ENCODE measurements around the gene SHC1. TPM values are rescaled to one million over a fixed set of nuclear protein-coding genes. Genes with fewer than 3 reads are reported as not detected.

The SHC1 gene
- total RNA-seq, 4 donors from 2014 or later: 108 to 168 (median 123) TPM

- H3K27ac ChIP-seq: peak overlapping the region; percentile 86 to 99 (median 95)
- peak; percentile 63 to 67 for DNase-seq
- no peaks in the 10 kb centered on the region for H3K36me3 ChIP-seq
- H3K9me3 ChIP-seq: no peaks in the 10 kb centered on the region
- 5 to 6% methylated on average over 30 to 50 of the region's 50 CpGs for whole genome bisulfite sequencing, 2 donors
- no peak for TF ChIP-seq POLR2A (IDR thresholded peaks at IDR 0.05)
- TF ChIP-seq, protein P1, sequence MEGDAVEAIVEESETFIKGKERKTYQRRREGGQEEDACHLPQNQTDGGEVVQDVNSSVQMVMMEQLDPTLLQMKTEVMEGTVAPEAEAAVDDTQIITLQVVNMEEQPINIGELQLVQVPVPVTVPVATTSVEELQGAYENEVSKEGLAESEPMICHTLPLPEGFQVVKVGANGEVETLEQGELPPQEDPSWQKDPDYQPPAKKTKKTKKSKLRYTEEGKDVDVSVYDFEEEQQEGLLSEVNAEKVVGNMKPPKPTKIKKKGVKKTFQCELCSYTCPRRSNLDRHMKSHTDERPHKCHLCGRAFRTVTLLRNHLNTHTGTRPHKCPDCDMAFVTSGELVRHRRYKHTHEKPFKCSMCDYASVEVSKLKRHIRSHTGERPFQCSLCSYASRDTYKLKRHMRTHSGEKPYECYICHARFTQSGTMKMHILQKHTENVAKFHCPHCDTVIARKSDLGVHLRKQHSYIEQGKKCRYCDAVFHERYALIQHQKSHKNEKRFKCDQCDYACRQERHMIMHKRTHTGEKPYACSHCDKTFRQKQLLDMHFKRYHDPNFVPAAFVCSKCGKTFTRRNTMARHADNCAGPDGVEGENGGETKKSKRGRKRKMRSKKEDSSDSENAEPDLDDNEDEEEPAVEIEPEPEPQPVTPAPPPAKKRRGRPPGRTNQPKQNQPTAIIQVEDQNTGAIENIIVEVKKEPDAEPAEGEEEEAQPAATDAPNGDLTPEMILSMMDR (IDR thresholded peaks at IDR 0.05): no peak
- intact Hi-C loops (cut with DNase I): loop anchor here (5.0 kb wide), 1 partner anchor 37 kb away; the partner anchor contains the start of gene PYGO2
- peak overlapping the region in 1 of 3 donors; percentile 86 for H3K4me3 ChIP-seq (replicated peaks in 1 of 3)
- H3K27me3 ChIP-seq: no peaks in the 10 kb centered on the region
- H3K4me1 ChIP-seq: peaks cover 22 to 26% of the 10 kb centered on the region in 2 donors
Measured at GRCh38 chr1:154999571-155000410, 29.2 kb upstream of the SHC1 start.

GRCh38 chr1:154998818-154999570 is 28.4 kb upstream of the SHC1 start:
- Histone ChIP-seq H3K36me3 (no peaks in the 10 kb centered on the region), H3K27me3 (no peaks in the 10 kb centered on the region), H3K9me3 (no peaks in the 10 kb centered on the region), H3K4me3 (replicated peaks in 1 of 3) (peak overlapping the region in 1 of 3 donors; percentile 86), H3K4me1 (peaks cover 16 to 18% of the 10 kb centered on the region in 2 donors), H3K27ac (peak overlapping the region in 2 of 3 donors; percentile 95 to 99)
- intact Hi-C loops (cut with DNase I): loop anchor here (5.0 kb wide), 1 partner anchor 37 kb away; the partner anchor contains the start of gene PYGO2
- DNase-seq: peak in 1 of 2 donors; percentile 51
- WGBS, 2 donors: 21 to 22% methylated on average over 30 to 31 of the region's 40 CpGs
- no peak for TF ChIP-seq POLR2A (IDR thresholded peaks at IDR 0.05)
- TF ChIP-seq, protein P1 (IDR thresholded peaks at IDR 0.05): peak; percentile 33 to 70 (median 63)

DNA sequence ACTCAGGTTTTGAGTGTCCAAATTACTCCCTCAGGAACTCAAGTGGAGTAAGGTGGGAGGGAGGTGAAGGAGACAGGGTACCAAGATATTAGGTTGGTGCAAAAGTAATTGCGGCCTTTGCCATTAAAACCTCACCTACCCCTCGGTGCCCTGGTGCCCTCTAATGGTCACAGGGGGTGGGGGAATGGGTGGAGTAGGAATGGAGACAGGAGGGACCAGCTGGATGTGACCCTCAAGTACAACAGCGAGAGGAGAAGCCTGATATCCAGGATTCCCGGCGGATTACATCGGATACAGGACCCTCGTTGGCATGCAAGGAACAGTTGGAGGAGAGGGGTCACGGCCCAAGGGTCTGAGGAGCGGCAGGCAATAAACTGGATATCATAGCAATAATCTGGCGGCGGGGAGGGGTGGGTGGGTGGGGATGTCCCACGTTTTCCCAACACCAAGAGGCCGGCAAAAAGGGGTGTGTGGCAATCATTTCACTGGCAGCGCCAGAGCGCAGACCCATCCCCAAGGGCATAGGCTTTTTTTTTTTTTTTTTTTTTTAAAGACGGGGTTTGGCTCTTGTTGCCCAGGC is 27.7 kb upstream of the SHC1 start:
- DNase-seq: no peak
- intact Hi-C loops (cut with DNase I): loop anchor here (5.0 kb wide), 1 partner anchor 36 kb away; the partner anchor contains the start of gene PYGO2
- Histone ChIP-seq H3K4me3 (replicated peaks in 1 of 3) (no peak overlapping the region), H3K9me3 (no peaks in the 10 kb centered on the region), H3K27me3 (no peaks in the 10 kb centered on the region), H3K4me1 (peaks cover 15 to 16% of the 10 kb centered on the region in 2 donors), H3K27ac (no peak overlapping the region), H3K36me3 (no peaks in the 10 kb centered on the region)
- WGBS, 2 donors: 76 to 78% methylated on average over 16 of the region's 16 CpGs
- TF ChIP-seq POLR2A (IDR thresholded peaks at IDR 0.05): no peak
- TF ChIP-seq, protein P1 (IDR thresholded peaks at IDR 0.05): no peak

DNA sequence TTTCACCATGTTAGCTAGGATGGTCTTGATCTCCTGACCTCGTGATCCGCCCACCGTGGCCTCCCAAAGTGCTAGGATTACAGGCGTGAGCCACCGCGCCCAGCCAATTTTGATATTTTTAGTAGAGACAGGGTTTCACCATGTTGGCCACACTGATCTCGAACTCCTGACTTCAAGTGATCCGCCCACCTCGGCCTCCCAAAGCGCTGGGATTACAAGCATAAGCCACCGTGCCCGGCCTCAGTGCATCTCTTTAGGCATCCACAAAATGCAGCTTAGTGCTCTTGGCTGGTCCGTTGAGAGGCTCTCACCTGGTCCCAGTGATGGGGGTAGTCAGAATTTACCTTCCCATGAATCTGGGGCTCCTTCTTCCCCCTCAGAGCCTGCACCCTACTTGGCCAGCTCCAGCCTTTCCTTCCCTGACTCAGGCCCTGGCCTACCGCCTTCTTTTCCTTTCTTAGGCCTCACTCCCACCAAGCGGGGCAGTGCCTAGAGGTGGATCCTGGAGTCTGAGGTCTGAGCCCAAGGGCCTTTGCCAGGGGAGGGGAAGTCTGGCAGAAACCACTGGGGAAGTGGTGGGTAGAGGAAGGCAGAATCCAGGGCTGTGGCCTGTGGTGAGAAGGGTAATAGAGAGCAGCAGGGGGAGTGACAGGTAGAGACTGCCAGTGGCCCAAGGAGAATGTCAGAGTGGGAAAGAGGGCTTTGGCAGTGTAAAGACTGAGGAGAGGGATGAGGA is 26.6 kb upstream of the SHC1 start:
- no peak overlapping the region for H3K4me3 ChIP-seq (replicated peaks in 1 of 3)
- peaks cover 15 to 16% of the 10 kb centered on the region in 2 donors for H3K4me1 ChIP-seq
- H3K36me3 ChIP-seq: no peaks in the 10 kb centered on the region
- TF ChIP-seq, protein P1 (IDR thresholded peaks at IDR 0.05): no peak
- TF ChIP-seq POLR2A (IDR thresholded peaks at IDR 0.05): no peak
- no peak for DNase-seq
- intact Hi-C loops (cut with DNase I): loop anchor here (5.0 kb wide), 1 partner anchor 35 kb away; the partner anchor contains the start of gene PYGO2
- no peak overlapping the region for H3K27ac ChIP-seq
- no peaks in the 10 kb centered on the region for H3K27me3 ChIP-seq
- WGBS, 2 donors: 82 to 83% methylated on average over 15 of the region's 15 CpGs
- H3K9me3 ChIP-seq: no peaks in the 10 kb centered on the region

Measured in thyroid gland (tissue), 4 donors.